T-cell (primary cell): Measurements from ENCODE around the gene ENTPD6. TPM values are rescaled to one million over a fixed set of nuclear protein-coding genes. Genes with fewer than 3 reads are reported as not detected.
A peak's percentile ranks its signal among the peaks of the same experiment; 100 is the strongest.
"Not testable (repeated sequence)": the region's sequence is repeated elsewhere in the genome, so short reads cannot be mapped to it uniquely, and the experiment has no call there.

Experiments used
- ATAC-seq, 4 experiments: fragments of 200-7000 bp in 3 of 4; fragments of 150-1000 bp in 1 of 4; cut with Tn5 transposase; replicated peaks in 1 of 4; 1 replicate in 3 of 4; 2 replicates in 1 of 4; pipeline ENCODE4 v1.10.0; 2021; ENCODE audit warnings: moderate library complexity in 3 of 4, mild to moderate bottlenecking in 2 of 4, moderate number of reproducible peaks in 1 of 4
- CTCF ChIA-PET, 2 donors: fragments of 300-600 bp; sonication (Branson Sonifier 250); formaldehyde crosslinking; loops; one replicate each; lab custom pipeline; 2022; ENCODE audit warnings: antibody characterized with exemption in 2 of 2; lab: Charles Lee
- POLR2A ChIA-PET, 2 donors: fragments of 300-600 bp; sonication (Branson Sonifier 250); formaldehyde crosslinking; loops; one replicate each; lab custom pipeline; 2022; ENCODE audit warnings: antibody characterized with exemption in 2 of 2; lab: Charles Lee
- DNase-seq, 35 experiments: peaks; one replicate each; pipeline versions ENCODE4 v3.0.0 to v3.0.0-alpha.2; 2013 to 2023
- H3K27ac ChIP-seq: one replicate; pipeline ENCODE4 v1.5.1; 2013; ENCODE audit warnings: low read length
- H3K27me3 ChIP-seq, 2 experiments: replicated peaks in 1 of 2; 1 replicate in 1 of 2; 2 replicates in 1 of 2; pipeline versions ENCODE4 v1.6.1 to v1.7.0; 2013; ENCODE audit warnings: low read length in 1 of 2, mixed read lengths in 1 of 2; ENCODE audit not compliant: control insufficient read depth in 2 of 2, insufficient read depth in 2 of 2; ENCODE audit errors: extremely low read depth in 1 of 2
- H3K36me3 ChIP-seq, 2 donors: 1 replicate in 1 of 2; 2 replicates in 1 of 2; pipeline versions ENCODE4 v1.6.1 to v1.7.0; 2013; ENCODE audit warnings: low read length in 1 of 2; ENCODE audit not compliant: control insufficient read depth in 2 of 2, insufficient read depth in 1 of 2; ENCODE audit errors: extremely low read depth in 1 of 2
- H3K4me1 ChIP-seq, 2 experiments: 1 replicate in 1 of 2; 2 replicates in 1 of 2; pipeline versions ENCODE4 v1.6.1 to v1.7.0; 2013; ENCODE audit warnings: low read length in 2 of 2, mixed read lengths in 1 of 2; ENCODE audit not compliant: insufficient read depth in 2 of 2, control insufficient read depth in 1 of 2; ENCODE audit errors: extremely low read depth in 1 of 2
- H3K4me3 ChIP-seq, 2 donors: 1 replicate in 1 of 2; 2 replicates in 1 of 2; pipeline versions ENCODE4 v1.5.1 to v1.7.0; 2013; ENCODE audit warnings: mild to moderate bottlenecking in 2 of 2, low read length in 1 of 2, moderate library complexity in 1 of 2; ENCODE audit not compliant: control insufficient read depth in 1 of 2; ENCODE audit errors: extremely low read depth in 1 of 2
- H3K9me3 ChIP-seq: 2 replicates; pipeline ENCODE4 v1.7.0; 2013
- H3K27ac Mint-ChIP-seq, 2 donors: one replicate each; pipeline ENCODE4 v1.8.0; 2020 to 2021; ENCODE audit warnings: mild to moderate bottlenecking in 2 of 2, mixed read lengths in 2 of 2
- H3K27me3 Mint-ChIP-seq, 2 donors: one replicate each; pipeline ENCODE4 v1.8.0; 2021 to 2022; ENCODE audit warnings: mixed read lengths in 2 of 2
- H3K36me3 Mint-ChIP-seq: one replicate; pipeline ENCODE4 v1.8.0; 2021; ENCODE audit warnings: mixed read lengths
- H3K4me1 Mint-ChIP-seq, 3 donors: one replicate each; pipeline ENCODE4 v1.8.0; 2020 to 2022; ENCODE audit warnings: mixed read lengths in 3 of 3, mild to moderate bottlenecking in 1 of 3
- H3K4me3 Mint-ChIP-seq, 3 donors: one replicate each; pipeline ENCODE4 v1.8.0; 2020 to 2022; ENCODE audit warnings: mild to moderate bottlenecking in 3 of 3, mixed read lengths in 3 of 3, moderate library complexity in 3 of 3
- H3K9me3 Mint-ChIP-seq, 3 donors: one replicate each; pipeline ENCODE4 v1.8.0; 2020 to 2022; ENCODE audit warnings: mixed read lengths in 3 of 3
- WGBS: methylation state at CpG from one replicate; pipeline ENCODE4 v1.1.5; 2013; ENCODE audit warnings: missing lambda C conversion rate; ENCODE audit not compliant: insufficient coverage; 5-methylcytosine and 5-hydroxymethylcytosine counted together
- total RNA-seq, 35 experiments: library from RNA in 6 of 35; stranded (reverse) in 6 of 35; fragments of 120-200 nt in 1 of 35; gene quantifications; one replicate each; pipeline versions ENCODE4 v1.2.1 to v1.2.4 and lab custom pipeline; 2013 to 2026

Gene ENTPD6
- total RNA-seq, 5 donors from 2014 or later (not counting 1 experiment from before 2014, with no cell fraction given), result 80.5 to 102 (median 90.9) TPM

DNA sequence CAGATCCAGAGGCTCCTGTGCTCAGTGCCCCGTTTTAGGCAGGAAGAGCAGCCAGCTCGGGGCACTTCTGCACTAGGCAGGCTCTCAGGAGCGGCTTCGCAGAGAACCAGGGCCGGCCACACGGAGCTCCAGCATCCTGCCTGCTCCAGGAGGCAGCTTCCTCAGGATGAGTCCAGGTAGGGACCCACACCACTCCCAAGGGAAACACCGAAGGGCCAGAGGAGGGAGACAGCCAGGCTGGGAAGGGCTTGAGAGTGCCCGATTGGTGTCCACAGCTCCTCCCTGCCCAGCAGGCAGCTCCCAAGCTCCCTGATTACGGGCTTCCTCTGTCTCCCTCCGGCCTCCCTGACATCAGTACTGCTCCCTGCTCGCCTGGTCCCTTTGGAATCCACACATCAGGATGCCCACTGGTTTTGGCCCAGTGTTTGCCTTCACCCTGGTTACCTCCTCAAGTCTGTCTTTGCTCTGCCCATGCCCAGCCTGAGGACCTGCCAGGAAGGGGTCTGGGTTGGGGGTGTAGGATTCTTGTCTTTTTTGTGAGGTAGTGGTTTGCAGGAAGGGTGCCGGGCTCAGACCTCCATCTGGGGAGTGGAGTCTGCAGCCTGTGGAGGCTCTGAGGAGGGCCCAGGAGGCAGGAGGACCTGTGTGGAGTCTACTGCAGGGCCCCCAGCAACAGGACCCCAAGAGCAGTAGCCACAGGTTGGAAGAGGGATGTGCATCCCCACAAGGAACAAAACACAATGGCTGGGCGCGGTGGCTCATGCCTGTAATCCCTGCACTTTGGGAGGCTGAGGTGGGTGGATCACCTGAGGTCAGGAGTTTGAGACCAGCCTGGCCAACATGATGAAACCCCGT is 41.2 kb downstream of the ENTPD6 start:
- DNase-seq, result no peak
- peaks cover 0 to 32% of the 10 kb centered on the region in 2 experiments for H3K27me3 ChIP-seq
- Mint-ChIP-seq H3K27me3 (peaks cover 27 to 30% of the 10 kb centered on the region in 2 donors), H3K4me3 (no peak overlapping the region), H3K9me3 (no peaks in the 10 kb centered on the region), H3K27ac (no peak overlapping the region), H3K36me3 (no peaks in the 10 kb centered on the region), H3K4me1 (peaks cover 0 to 8% (median 7%) of the 10 kb centered on the region in 3 donors)
- no peaks in the 10 kb centered on the region for H3K4me1 ChIP-seq
- H3K36me3 ChIP-seq, result no peaks in the 10 kb centered on the region
- 81% methylated on average over 9 of the region's 15 CpGs for WGBS
- no peak for ATAC-seq
- no peaks in the 10 kb centered on the region for H3K9me3 ChIP-seq
- POLR2A ChIA-PET, result no interaction called here
- H3K27ac ChIP-seq, result no peak overlapping the region
- no peak overlapping the region for H3K4me3 ChIP-seq
- CTCF ChIA-PET, result no interaction called here

DNA sequence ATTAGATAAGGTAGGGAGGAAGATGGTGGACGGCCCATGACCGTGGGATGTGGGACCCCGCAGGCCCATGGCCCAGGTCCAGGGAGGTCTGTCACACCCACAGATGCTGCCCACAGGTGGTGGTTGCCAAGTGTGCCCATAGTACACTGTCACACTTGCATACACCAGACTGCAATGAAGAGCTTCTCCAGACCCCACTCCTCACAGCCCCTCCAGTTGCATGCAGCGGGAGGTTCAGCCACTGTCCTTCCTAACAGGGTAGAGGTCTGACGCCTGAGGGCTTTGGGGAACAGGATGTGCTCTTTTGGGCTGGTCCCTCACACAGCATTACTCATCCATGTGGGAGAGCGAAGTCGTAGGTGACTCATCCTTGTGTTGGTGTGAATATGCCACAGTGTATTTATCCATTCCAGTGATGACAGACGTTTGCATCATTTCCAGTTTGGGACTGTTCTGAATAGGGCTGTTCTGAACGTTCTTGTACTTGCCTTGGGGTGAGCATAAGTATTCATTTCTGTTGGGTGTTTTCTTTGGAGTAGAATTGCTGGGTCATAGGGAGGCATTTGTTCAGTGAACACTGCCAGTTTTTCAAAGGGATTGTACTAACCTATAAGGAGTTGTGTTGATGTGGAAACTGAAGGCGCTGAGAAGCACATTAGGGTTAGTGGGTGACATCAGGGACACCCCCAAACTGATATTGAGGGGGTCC is 42.3 kb downstream of the ENTPD6 start:
- Mint-ChIP-seq H3K9me3 (no peaks in the 10 kb centered on the region), H3K27ac (peak overlapping the region in 1 of 2 donors; percentile 33), H3K4me3 (no peak overlapping the region), H3K27me3 (peaks cover 34 to 37% of the 10 kb centered on the region in 2 donors), H3K4me1 (peaks cover 0 to 8% (median 7%) of the 10 kb centered on the region in 3 donors), H3K36me3 (no peaks in the 10 kb centered on the region)
- H3K27me3 ChIP-seq, result peaks cover 0 to 37% of the 10 kb centered on the region in 2 experiments
- ChIA-PET POLR2A (no interaction called here), CTCF (no interaction called here)
- ATAC-seq (peak in 3 of 4 experiments; percentile 75 to 86 (median 85)), DNase-seq (peak in 1 of 35 experiments; percentile 15)
- no peaks in the 10 kb centered on the region for H3K36me3 ChIP-seq
- no peak overlapping the region for H3K4me3 ChIP-seq
- H3K4me1 ChIP-seq, result no peaks in the 10 kb centered on the region
- no peak overlapping the region for H3K27ac ChIP-seq
- H3K9me3 ChIP-seq, result no peaks in the 10 kb centered on the region
- 60% methylated on average over 5 of the region's 10 CpGs for WGBS

DNA sequence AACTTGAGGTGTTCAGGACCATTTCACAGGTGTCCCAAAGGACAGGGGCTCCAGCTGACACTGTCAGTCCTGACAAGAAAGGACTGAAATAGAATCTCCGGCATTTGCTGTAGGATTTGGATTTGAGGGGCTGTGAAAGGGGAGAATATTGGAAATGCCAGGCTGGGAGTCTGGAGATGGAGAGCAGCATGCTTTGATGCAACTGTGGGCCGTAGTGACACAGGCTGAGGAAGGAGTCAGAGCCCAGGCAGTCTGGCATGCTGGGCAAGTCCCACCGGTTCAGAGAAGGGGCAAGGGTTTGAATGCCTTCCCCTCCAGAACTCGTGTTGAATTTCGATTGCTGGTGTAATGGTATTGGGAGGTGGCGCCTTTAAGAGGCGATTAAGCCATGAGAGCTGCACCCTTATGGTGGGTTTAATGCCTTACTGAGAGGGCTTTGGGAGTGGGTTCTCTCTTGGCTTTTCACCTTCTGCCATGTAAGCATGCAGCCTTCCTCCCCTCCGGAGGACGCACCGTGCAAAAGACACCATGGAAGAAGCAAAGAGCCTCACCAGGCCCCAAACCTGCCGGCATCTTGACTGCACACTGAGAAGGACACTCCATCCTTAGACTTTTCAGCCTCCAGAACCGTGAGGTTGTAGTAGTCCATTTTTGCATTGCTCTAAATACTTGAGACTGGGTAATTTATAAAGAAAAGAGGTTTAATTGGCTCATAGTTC is 43.0 kb downstream of the ENTPD6 start:
- Mint-ChIP-seq H3K9me3 (no peaks in the 10 kb centered on the region), H3K27ac (no peak overlapping the region), H3K4me1 (peaks cover 0 to 8% (median 7%) of the 10 kb centered on the region in 3 donors), H3K27me3 (peaks cover 34 to 37% of the 10 kb centered on the region in 2 donors), H3K4me3 (no peak overlapping the region), H3K36me3 (no peaks in the 10 kb centered on the region)
- no peak overlapping the region for H3K27ac ChIP-seq
- H3K4me1 ChIP-seq, result no peaks in the 10 kb centered on the region
- ATAC-seq, result no peak
- POLR2A ChIA-PET, result no interaction called here
- DNase-seq, result no peak
- no peaks in the 10 kb centered on the region for H3K9me3 ChIP-seq
- H3K27me3 ChIP-seq, result peaks cover 0 to 37% of the 10 kb centered on the region in 2 experiments
- H3K36me3 ChIP-seq, result no peaks in the 10 kb centered on the region
- H3K4me3 ChIP-seq, result no peak overlapping the region
- CTCF ChIA-PET, result no interaction called here
- 97% methylated on average over 8 of the region's 12 CpGs for WGBS

DNA sequence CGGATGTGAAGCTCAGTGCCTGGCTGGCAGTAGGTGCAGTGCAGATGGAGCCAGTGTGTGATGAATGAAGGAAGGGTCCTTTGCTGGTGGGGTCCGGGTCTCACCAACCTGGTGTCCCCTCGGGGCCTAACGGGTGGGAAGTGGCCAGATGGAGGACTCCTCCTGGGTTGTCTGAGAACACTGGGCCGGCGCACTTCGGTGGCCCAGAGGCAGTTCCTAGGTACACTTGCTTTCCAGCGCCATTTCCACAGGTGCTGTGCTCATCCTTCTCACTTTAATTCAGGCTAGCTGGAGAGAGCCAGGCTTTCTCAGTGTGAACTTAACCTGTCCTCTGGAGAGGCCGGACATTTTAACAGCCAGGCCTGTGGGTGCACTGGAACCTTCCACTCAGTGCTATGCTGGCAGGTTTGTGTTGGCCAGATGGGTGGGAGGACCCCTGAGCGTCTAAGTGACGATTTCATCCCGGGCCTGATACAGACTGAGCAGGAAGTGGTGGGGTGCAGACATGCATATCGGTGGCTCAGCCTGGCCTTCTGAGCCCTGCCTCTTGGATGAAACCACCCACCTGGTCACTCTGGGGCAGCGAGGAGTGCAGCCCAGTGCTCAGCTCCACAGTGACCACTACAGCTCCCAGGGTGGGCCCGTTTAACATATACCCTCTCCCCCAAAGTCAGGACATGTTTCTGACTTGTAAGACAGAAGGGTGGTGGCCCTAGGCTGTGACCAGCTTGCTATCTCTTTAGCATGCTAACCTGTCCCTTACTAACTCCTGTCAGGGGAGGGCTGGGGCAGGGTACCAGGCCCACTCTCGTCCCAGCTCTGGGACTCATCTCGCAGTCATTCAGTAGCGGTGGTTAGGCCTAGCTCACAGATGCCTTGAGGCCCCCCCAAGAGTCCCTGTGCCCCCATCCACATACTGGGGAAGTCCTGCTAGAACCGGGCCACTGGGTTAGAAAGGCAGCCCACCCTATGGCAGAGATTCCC is 44.2 kb downstream of the ENTPD6 start:
- Mint-ChIP-seq H3K27me3 (peaks cover 30 to 36% of the 10 kb centered on the region in 2 donors), H3K4me3 (no peak overlapping the region)
- POLR2A ChIA-PET, result no interaction called here

DNA sequence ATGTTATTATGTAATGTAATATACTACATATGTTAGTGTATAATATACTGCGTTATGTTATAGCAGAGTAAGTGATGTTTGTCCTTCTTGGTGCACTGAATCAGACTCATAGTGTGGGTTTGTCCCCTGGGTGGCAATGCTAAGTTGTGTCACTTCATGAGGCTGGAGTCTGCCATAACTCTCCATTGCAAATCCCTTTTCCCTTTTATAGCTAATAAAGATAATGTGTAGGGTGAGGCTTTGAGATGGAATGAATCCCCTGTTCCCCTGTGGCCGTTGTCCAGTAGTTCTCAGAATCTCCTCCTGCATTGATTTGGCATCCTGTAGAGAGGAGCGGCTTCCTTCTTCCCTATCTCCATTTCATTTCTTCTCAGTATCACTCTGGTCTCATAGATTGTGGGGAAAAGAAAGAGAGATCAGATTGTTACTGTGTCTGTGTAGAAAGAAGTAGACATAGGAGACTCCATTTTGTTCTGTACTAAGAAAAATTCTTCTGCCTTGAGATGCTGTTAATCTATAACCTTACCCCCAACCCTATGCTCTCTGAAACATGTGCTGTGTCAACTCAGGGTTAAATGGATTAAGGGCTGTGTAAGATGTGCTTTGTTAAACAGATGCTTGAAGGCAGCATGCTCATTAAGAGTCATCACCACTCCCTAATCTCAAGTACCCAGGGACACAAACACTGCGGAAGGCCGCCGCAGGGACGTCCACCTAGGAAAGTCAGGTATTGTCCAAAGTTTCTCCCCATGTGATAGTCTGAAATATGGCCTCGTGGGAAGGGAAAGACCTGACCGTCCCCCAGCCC is 45.5 kb downstream of the ENTPD6 start:
- H3K27me3 ChIP-seq, result peaks cover 0 to 28% of the 10 kb centered on the region in 2 experiments
- H3K36me3 Mint-ChIP-seq, H3K9me3 Mint-ChIP-seq, H3K27ac Mint-ChIP-seq, H3K4me1 ChIP-seq, H3K4me3 Mint-ChIP-seq, H3K9me3 ChIP-seq, H3K36me3 ChIP-seq, H3K4me3 ChIP-seq, ATAC-seq, CTCF ChIA-PET, H3K27ac ChIP-seq, POLR2A ChIA-PET, DNase-seq, H3K4me1 Mint-ChIP-seq: not testable (repeated sequence)
- WGBS, result no CpG with 5 or more reads among the region's 9 CpGs
- peaks cover 25 to 30% of the 10 kb centered on the region in 2 donors for H3K27me3 Mint-ChIP-seq

More for the DNA sequence above, 44.2 kb downstream of the ENTPD6 start:
- H3K9me3 Mint-ChIP-seq, result no peaks in the 10 kb centered on the region
- DNase-seq (no peak), ATAC-seq (no peak)
- no peaks in the 10 kb centered on the region for H3K4me1 ChIP-seq
- no peak overlapping the region for H3K4me3 ChIP-seq
- no peaks in the 10 kb centered on the region for H3K36me3 ChIP-seq
- H3K36me3 Mint-ChIP-seq, result no peaks in the 10 kb centered on the region
- peaks cover 0 to 37% of the 10 kb centered on the region in 2 experiments for H3K27me3 ChIP-seq
- CTCF ChIA-PET, result no interaction called here
- no peaks in the 10 kb centered on the region for H3K9me3 ChIP-seq
- H3K27ac Mint-ChIP-seq, result no peak overlapping the region
- 84% methylated on average over 16 of the region's 19 CpGs for WGBS
- H3K27ac ChIP-seq, result no peak overlapping the region
- H3K4me1 Mint-ChIP-seq, result peaks cover 0 to 8% (median 7%) of the 10 kb centered on the region in 3 donors
